Subcutaneous adipose tissue (tissue), 4 donors: Measurements from ENCODE around the gene C3orf49. TPM values are rescaled to one million over a fixed set of nuclear protein-coding genes. Genes with fewer than 3 reads are reported as not detected.

Experiments used
- total RNA-seq, 4 donors: library from RNA; depleted of rRNA; stranded (reverse); fragments of >200 nt; gene quantifications; one replicate each; pipeline ENCODE4 v1.1.0, GENCODE V29; 2016
- TF ChIP-seq, protein P1 (sequence below): fragments of 450-650 bp; IDR thresholded peaks from one replicate; pipeline ENCODE4 v1.5.1; 2016; ENCODE audit warnings: low read depth, mild to moderate bottlenecking, control low read depth, antibody characterized with exemption, moderate library complexity

The C3orf49 gene
- total RNA-seq, 4 donors from 2014 or later, result not detected

DNA sequence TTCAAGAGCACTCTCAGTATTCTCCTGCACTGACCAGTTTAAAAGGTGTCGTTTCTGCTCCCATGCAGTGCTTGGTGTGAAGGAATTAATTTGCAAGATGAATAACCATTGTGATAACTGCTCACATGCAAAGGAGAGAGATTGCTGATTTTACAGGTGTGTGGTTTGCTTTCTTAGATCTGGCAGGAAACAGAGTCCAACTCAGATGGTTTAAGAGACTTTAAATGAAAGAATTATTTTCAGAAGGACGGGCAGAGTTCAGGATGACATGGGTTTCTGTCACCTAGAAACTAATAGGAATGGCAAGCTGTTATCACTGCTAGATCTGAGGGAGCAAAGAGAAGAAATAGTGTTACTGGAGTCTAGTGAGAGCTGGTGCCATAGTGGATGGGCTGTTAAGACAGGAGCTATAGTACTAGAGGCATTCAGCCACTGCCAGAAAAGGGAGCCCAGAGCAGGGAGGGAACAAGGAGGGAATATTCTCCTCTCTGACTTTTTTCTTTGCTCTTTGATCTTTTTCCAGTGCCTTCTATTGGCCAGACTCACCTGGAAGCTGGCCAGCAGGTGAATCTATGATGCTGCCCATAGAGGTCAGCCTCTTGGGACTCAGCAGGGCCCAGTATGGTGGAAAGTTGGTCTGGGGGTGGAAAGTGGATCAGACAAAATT is 59.4 kb downstream of the C3orf49 start:
- TF ChIP-seq, protein P1, sequence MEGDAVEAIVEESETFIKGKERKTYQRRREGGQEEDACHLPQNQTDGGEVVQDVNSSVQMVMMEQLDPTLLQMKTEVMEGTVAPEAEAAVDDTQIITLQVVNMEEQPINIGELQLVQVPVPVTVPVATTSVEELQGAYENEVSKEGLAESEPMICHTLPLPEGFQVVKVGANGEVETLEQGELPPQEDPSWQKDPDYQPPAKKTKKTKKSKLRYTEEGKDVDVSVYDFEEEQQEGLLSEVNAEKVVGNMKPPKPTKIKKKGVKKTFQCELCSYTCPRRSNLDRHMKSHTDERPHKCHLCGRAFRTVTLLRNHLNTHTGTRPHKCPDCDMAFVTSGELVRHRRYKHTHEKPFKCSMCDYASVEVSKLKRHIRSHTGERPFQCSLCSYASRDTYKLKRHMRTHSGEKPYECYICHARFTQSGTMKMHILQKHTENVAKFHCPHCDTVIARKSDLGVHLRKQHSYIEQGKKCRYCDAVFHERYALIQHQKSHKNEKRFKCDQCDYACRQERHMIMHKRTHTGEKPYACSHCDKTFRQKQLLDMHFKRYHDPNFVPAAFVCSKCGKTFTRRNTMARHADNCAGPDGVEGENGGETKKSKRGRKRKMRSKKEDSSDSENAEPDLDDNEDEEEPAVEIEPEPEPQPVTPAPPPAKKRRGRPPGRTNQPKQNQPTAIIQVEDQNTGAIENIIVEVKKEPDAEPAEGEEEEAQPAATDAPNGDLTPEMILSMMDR, result no peak

DNA sequence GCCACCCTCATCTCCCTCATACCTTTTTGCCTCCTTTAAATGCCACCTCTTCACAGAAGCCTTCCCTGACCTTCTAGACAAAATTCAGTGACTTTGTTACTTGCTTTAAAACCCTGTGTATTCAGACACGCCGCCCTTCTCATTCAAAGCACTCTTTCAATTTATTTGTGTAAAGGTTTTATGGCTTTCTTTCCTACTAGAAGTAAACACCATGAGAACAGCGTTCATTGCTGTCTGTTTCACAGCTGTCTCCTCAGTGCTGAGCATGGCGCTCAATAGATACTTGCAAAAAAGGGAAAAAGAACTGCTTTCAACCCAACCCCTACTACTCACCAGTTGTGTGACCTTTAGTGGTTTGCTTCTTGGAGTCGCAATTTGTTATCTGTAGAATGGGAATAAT is 61.6 kb downstream of the C3orf49 start:
- TF ChIP-seq, protein P1, result no peak

DNA sequence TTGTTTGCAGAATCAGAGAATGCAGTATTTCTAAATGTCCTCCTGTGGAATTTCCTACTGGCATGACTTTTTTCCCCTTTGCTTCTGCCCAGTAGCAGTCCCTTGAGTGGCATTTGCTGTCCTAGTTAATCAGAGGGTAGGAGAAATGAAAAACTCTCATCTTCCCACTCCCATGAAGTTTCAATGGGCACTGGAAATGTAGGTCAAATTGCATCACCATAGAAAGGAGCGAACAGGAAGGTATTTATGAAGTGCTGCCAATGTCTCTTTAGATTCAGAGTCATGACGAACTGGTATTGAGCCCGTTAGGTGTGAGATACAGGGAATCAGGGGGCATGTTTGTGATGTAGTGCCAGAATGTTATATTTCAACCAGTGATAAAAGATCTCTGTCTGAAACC is 67.8 kb downstream of the C3orf49 start:
- TF ChIP-seq, protein P1, result no peak

DNA sequence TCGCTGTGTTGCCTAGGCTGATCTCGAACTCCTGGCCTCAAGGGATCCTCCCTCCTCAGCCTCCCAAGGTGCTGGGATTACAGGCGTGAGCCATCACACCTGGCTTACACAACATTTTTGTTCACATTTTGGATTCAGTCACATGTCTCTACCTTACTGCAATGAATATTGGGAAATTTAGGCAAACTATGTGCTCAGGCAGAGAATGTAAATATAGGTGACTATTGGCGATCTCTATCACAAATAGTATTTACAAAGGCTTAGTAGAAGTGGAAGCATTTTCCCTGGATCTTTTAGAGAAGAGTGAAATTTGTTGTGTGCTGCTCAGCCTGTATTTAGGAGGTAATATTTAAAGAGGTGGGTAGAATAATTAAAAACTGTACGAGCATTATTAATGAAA is 72.4 kb downstream of the C3orf49 start:
- TF ChIP-seq, protein P1, result no peak

DNA sequence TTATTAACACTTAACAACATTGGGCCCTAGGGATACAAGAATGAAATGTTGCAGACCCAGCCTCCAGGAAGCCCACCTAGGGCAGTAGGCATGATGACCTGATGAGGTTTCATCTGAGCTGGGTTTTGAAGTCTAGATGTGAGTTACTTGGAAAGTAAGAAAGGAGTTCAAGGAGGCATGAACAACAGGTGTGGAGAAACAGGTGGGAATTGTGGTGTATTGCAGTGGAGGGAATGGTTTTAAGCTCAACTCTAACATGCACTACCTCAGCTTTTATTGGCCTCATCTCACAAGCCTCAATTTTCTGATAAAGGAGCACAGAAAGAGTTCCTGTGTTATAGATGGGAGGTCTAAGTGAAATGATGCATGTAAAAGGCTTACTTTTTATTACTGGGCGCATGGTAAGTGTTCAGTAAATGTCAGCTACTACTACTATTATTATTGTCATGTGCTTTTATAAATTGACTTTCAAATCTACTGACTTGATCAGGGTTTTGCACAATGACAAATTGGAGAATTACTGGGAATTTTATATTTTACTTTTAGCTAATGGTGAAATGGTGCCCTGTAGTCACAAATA is 73.8 kb downstream of the C3orf49 start:
- TF ChIP-seq, protein P1, result no peak

DNA sequence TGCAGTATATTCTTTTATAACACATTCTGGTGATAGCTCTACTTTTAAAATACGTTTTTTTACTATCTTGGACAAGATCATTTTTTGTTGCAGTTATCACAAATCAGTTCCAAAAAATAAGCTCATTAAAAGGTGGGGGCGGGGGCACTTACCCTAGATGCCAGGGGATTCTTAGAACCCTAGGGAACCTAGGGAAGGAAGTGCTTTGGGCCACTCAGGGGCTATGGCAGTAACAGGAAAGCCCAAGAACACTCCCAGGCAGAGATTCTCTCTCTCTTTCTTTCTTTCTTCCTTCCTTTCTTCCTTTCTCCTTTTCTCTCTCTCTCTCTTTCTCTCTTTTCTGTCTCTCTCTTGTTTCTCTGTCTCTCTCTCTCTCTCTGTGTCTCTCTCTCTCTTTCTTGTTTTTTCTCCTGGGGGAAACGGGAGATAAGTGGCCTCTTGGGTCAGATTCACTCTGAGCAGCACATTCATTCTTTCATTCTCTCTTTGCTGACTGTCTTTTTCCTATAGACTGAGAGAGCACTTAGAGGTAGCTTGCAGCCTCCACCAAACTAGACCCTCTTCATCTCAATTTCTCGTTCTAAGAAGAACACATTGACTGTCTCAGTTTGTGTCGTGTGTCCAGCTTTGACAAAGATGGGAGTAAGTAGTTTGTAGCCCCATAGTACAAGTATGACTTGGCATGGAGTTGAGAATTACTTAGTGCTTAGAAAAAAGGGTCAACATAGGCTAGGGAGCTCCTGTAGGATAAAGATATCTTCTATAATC is 76.5 kb downstream of the C3orf49 start:
- TF ChIP-seq, protein P1, result no peak

DNA sequence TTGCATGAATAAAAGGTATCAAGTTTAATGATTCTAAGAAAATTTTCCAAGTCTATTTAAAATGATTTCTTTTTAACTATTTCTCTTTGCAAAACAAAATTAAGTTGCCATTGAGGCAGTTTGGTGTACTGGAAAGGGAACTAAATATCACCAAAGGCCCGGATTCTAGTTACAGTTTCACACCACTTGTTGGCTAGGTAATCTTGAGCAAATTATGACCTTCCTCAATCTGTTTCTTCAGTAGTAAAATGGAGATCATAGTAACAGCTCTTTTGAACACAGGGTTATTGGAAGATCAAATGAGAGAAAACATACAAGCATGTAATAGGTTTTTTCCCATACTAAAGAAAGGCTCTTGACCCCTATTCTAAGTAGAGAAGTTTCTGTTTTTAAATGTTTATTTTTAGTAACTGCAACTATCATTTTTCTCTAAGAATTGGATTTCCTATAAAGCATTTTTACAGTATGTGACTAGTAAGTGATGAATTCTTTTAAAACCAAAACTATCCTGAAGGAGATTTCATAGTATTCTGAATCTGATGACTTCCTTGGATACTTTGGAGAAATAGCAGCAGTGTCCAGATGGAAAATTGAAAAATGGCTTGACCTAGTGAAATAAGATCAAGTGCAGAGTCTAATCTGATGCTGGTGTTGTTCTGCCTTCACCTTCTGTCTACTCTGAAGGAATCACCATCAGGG is 77.4 kb downstream of the C3orf49 start:
- TF ChIP-seq, protein P1, result no peak
